IMR-90 (cell line): ENCODE measurements around the gene FLVCR2. TPM values are rescaled to one million over a fixed set of nuclear protein-coding genes. Genes with fewer than 3 reads are reported as not detected.

Experiments
- microRNA-seq, 2 experiments: library from miRNA; stranded (forward) in 1 of 2; unstranded in 1 of 2; fragments of 10-50 nt in 1 of 2; fragments of <30 nt in 1 of 2; gene quantifications in 1 of 2; microRNA quantifications in 1 of 2; one replicate each; pipeline versions ENCODE3 to v1.1.0; 2013 to 2020; ENCODE audit not compliant: insufficient read depth in 1 of 2, insufficient read length in 1 of 2, unreplicated experiment in 1 of 2
- polyA plus RNA-seq, 3 experiments: library from polyadenylated mRNA; depleted of rRNA; stranded (reverse); fragments of >200 nt; gene quantifications; 2 replicates each; pipeline ENCODE4 v1.2.3, GENCODE V29; 2012; ENCODE audit warnings: low replicate concordance in 1 of 3
- small RNA-seq, 5 experiments: library from RNA; depleted of rRNA; stranded (forward); fragments of <200 nt; gene quantifications; one replicate each; pipeline ENCODE3, GENCODE V24; 2012
- total RNA-seq: library from RNA; depleted of rRNA; stranded (reverse); fragments of >200 nt; gene quantifications from 2 replicates; pipeline ENCODE4 v1.2.3, GENCODE V29; 2012; rRNA removed

The FLVCR2 gene
- total and polyA plus RNA-seq, 2 of the 4 experiments (the other 2 are of a cell fraction) = 0.94 to 1.4 TPM

Small RNAs within 50 kb of the gene (microRNA-seq; reads per million reads assigned to microRNA genes)
- gene RNA5SP387 (ENCODE audit: insufficient read depth, insufficient read length) = not detected

Small RNAs within 50 kb of the gene (small RNA-seq; reads per million reads assigned to genes)
- 0.04 to 3.8 (median 0.17) reads per million in 5 experiments for gene RNA5SP387

Other genes starting within 250 kb of the FLVCR2 start
- 35.7 and 38.9 TPM in 2 replicates for gene JDP2, start 150.6 kb upstream of the FLVCR2 start, total RNA-seq
- 38.4 and 39.7 TPM in 2 replicates for gene JDP2, start 150.6 kb upstream of the FLVCR2 start, polyA plus RNA-seq (2012; rRNA removed)
- gene BATF, start 56.2 kb upstream of the FLVCR2 start, total RNA-seq = not detected in 2 replicates
- gene BATF, start 56.2 kb upstream of the FLVCR2 start, polyA plus RNA-seq (2012; rRNA removed) = not detected in 2 replicates
- gene ERG28, start 82.3 kb downstream of the FLVCR2 start, total RNA-seq = 0.90 and 1.9 TPM in 2 replicates
- gene ERG28, start 82.3 kb downstream of the FLVCR2 start, polyA plus RNA-seq (2012; rRNA removed) = 15.0 and 15.4 TPM in 2 replicates
- gene TTLL5, start 82.6 kb downstream of the FLVCR2 start, total RNA-seq = 15.0 and 16.7 TPM in 2 replicates
- 9.3 and 11.9 TPM in 2 replicates for gene TTLL5, start 82.6 kb downstream of the FLVCR2 start, polyA plus RNA-seq (2012; rRNA removed)